Suprapubic skin (tissue), 4 donors: Measurements from ENCODE around the gene CCDC73. TPM values are rescaled to one million over a fixed set of nuclear protein-coding genes. Genes with fewer than 3 reads are reported as not detected.

Experiments used
- DNase-seq, 2 donors: peaks; one replicate each; pipeline ENCODE4 v3.0.0-alpha.2; 2019; ENCODE audit warnings: low spot score in 2 of 2
- H3K27ac ChIP-seq: fragments of 200-600 bp; sonication (generic); one replicate; pipeline ENCODE4 v1.5.1; 2019
- H3K27me3 ChIP-seq: fragments of 200-600 bp; sonication (generic); one replicate; pipeline ENCODE4 v1.5.1; 2019
- H3K36me3 ChIP-seq: fragments of 200-600 bp; sonication (generic); one replicate; pipeline ENCODE4 v1.5.1; 2019
- H3K4me1 ChIP-seq: fragments of 200-600 bp; sonication (generic); one replicate; pipeline ENCODE4 v1.5.1; 2019
- H3K4me3 ChIP-seq: fragments of 200-600 bp; sonication (generic); one replicate; pipeline ENCODE4 v1.5.1; 2019; ENCODE audit warnings: mild to moderate bottlenecking
- H3K9me3 ChIP-seq: fragments of 200-600 bp; sonication (generic); one replicate; pipeline ENCODE4 v1.5.1; 2019
- CTCF ChIP-seq, 2 donors: fragments of 200-600 bp in 1 of 2; fragments of 450-650 bp in 1 of 2; sonication (generic) in 1 of 2; IDR thresholded peaks; one replicate each; pipeline ENCODE4 v1.5.1; 2016 to 2019; ENCODE audit warnings: antibody characterized with exemption in 2 of 2, mild to moderate bottlenecking in 1 of 2, moderate library complexity in 1 of 2
- EP300 ChIP-seq: sonication (generic); formaldehyde crosslinking; IDR thresholded peaks from one replicate; pipeline ENCODE4 v1.6.1; 2017; ENCODE audit warnings: antibody characterized with exemption
- POLR2A ChIP-seq, 2 donors: fragments of 450-650 bp; IDR thresholded peaks; one replicate each; pipeline ENCODE4 v1.6.1; 2017; ENCODE audit warnings: antibody characterized with exemption in 2 of 2, mild to moderate bottlenecking in 2 of 2, moderate library complexity in 2 of 2
- POLR2AphosphoS5 ChIP-seq, 3 donors: sonication (generic); formaldehyde crosslinking; IDR thresholded peaks; one replicate each; pipeline ENCODE4 v1.6.1; 2017; ENCODE audit warnings: antibody characterized with exemption in 3 of 3
- WGBS: methylation state at CpG from one replicate; pipeline ENCODE4 v1.1.5; 2018; 5-methylcytosine and 5-hydroxymethylcytosine counted together
- total RNA-seq, 4 donors: library from RNA; depleted of rRNA; stranded (reverse); fragments of >200 nt; gene quantifications; one replicate each; pipeline ENCODE4 v1.1.0, GENCODE V29; 2016

CCDC73 gene
- total RNA-seq, 4 donors from 2014 or later = not detected

DNA sequence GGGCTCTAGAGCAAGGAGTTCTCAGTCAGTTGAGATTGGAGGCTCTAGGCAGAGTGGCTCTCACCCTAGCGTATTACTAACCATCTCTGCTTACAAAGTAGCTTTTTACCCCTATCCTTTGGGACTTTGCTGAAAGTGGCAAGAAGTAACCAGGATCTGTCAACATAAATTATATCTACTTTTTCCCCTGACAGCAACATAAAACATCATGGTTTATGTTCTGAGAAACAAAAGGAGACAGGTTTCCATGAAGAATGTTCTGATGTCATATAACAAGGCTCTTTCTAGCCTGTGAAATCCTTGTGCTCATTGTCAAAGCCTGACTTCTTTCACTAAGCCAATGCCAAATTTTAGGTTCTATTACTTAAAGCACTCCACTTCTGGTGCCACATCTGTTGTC is 218.0 kb downstream of the CCDC73 start:
- no peak overlapping the region for H3K27ac ChIP-seq
- TF ChIP-seq POLR2AphosphoS5 (IDR thresholded peaks at IDR 0.05) = no peak
- TF ChIP-seq POLR2A (IDR thresholded peaks at IDR 0.05) = no peak
- TF ChIP-seq EP300 = no peak
- no peak for TF ChIP-seq CTCF (IDR thresholded peaks at IDR 0.05)
- WGBS = 100% methylated on average over 1 of the region's 1 CpG

GRCh38 chr11:32575070-32575469 is 219.4 kb downstream of the CCDC73 start:
- WGBS = 68% methylated on average over 2 of the region's 2 CpGs
- no peaks in the 10 kb centered on the region for H3K36me3 ChIP-seq
- no peak overlapping the region for H3K4me3 ChIP-seq
- peaks cover 4% of the 10 kb centered on the region for H3K27me3 ChIP-seq
- no peaks in the 10 kb centered on the region for H3K9me3 ChIP-seq
- H3K27ac ChIP-seq = no peak overlapping the region
- no peak for DNase-seq
- TF ChIP-seq CTCF (IDR thresholded peaks at IDR 0.05) = no peak
- TF ChIP-seq POLR2AphosphoS5 (IDR thresholded peaks at IDR 0.05) = no peak
- no peak for TF ChIP-seq POLR2A (IDR thresholded peaks at IDR 0.05)
- TF ChIP-seq EP300 = no peak
- H3K4me1 ChIP-seq = no peaks in the 10 kb centered on the region

More for the DNA sequence above, 218.0 kb downstream of the CCDC73 start:
- no peaks in the 10 kb centered on the region for H3K9me3 ChIP-seq
- H3K4me3 ChIP-seq = no peak overlapping the region
- H3K4me1 ChIP-seq = no peaks in the 10 kb centered on the region
- no peak for DNase-seq
- H3K27me3 ChIP-seq = peaks cover 3% of the 10 kb centered on the region
- no peaks in the 10 kb centered on the region for H3K36me3 ChIP-seq

- no peak for DNase-seq
- Histone ChIP-seq H3K27ac (no peak overlapping the region), H3K36me3 (no peaks in the 10 kb centered on the region), H3K4me1 (no peaks in the 10 kb centered on the region), H3K4me3 (no peak overlapping the region), H3K27me3 (peaks cover 4% of the 10 kb centered on the region), H3K9me3 (no peaks in the 10 kb centered on the region)
- WGBS = 34% methylated on average over 4 of the region's 4 CpGs
- no peak for TF ChIP-seq EP300
- TF ChIP-seq POLR2AphosphoS5 (IDR thresholded peaks at IDR 0.05) = no peak
- TF ChIP-seq CTCF (IDR thresholded peaks at IDR 0.05) = no peak
- TF ChIP-seq POLR2A (IDR thresholded peaks at IDR 0.05) = no peak
Measured at GRCh38 chr11:32574421-32574820, 220.0 kb downstream of the CCDC73 start.

DNA sequence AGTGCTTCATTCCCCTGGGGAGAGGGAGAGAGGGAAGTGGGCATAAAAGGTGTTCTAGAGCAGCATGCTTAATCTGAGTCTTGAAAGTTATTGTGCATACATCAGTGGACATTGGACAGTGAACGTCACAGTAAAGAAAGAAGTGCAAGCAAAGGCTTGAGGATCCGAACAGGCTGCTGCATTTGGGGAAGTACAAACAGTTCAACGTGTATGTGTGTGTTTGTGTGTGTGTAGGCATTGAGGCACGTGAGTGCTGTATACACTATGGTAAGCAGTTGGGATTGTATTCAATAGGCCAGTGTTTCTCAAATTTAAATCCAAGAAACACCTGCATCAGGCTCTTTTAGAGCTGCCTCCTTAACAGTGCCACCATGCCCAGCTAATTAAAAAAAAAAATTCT is 221.2 kb downstream of the CCDC73 start:
- Histone ChIP-seq H3K4me1 (no peaks in the 10 kb centered on the region), H3K27me3 (peaks cover 4% of the 10 kb centered on the region), H3K9me3 (no peaks in the 10 kb centered on the region), H3K4me3 (no peak overlapping the region), H3K27ac (no peak overlapping the region), H3K36me3 (no peaks in the 10 kb centered on the region)
- TF ChIP-seq POLR2AphosphoS5 (IDR thresholded peaks at IDR 0.05) (no peak), POLR2A (IDR thresholded peaks at IDR 0.05) (no peak), EP300 (no peak), CTCF (IDR thresholded peaks at IDR 0.05) (no peak)
- DNase-seq = no peak
- 85% methylated on average over 4 of the region's 4 CpGs for WGBS

- no peak for DNase-seq
- Histone ChIP-seq H3K4me3 (no peak overlapping the region), H3K4me1 (no peaks in the 10 kb centered on the region), H3K36me3 (no peaks in the 10 kb centered on the region), H3K27me3 (peaks cover 4% of the 10 kb centered on the region), H3K27ac (no peak overlapping the region), H3K9me3 (no peaks in the 10 kb centered on the region)
- 85% methylated on average over 10 of the region's 10 CpGs for WGBS
- TF ChIP-seq POLR2AphosphoS5 (IDR thresholded peaks at IDR 0.05) = no peak
- TF ChIP-seq CTCF (IDR thresholded peaks at IDR 0.05) = no peak
- TF ChIP-seq POLR2A (IDR thresholded peaks at IDR 0.05) = no peak
- no peak for TF ChIP-seq EP300
Measured at GRCh38 chr11:32571039-32571438, 223.4 kb downstream of the CCDC73 start.
